IMR-90 (cell line): ENCODE data around the gene FOXA2. TPM values are rescaled to one million over a fixed set of nuclear protein-coding genes. Genes with fewer than 3 reads are reported as not detected.

ENCODE experiments used
- ATAC-seq: fragments of 200-7000 bp; cut with Tn5 transposase; 2 replicates; pipeline ENCODE4 v1.9.1; 2020; ENCODE audit warnings: low read depth, mild to moderate bottlenecking, moderate library complexity
- BruUV-seq: library from RNA; stranded (reverse); fragments of 400-500 nt; replicated peaks from 2 replicates; lab custom pipeline; 2021; lab: Mats Ljungman, UMichigan
- CTCF ChIA-PET: fragments of 300-600 bp; formaldehyde crosslinking; extraction: SDS; loops from one replicate; lab custom pipeline; 2021; ENCODE audit warnings: antibody characterized with exemption; lab: Yijun Ruan, JAX
- POLR2A ChIA-PET: fragments of 300-600 bp; sonication (Branson Sonifier 250); formaldehyde crosslinking; loops from one replicate; lab custom pipeline; 2022; ENCODE audit warnings: antibody characterized with exemption; ENCODE audit not compliant: unreplicated experiment; lab: Charles Lee
- DNase-seq: peaks from one replicate; pipeline ENCODE4 v3.0.0; 2013
- H2AFZ ChIP-seq: replicated peaks from 2 replicates; pipeline ENCODE3; 2013; ENCODE audit warnings: low read length, mild to moderate bottlenecking; ENCODE audit not compliant: poor library complexity
- H2AK5ac ChIP-seq: 2 replicates; pipeline ENCODE4 v1.6.1; 2013; ENCODE audit warnings: low read depth, low read length, inconsistent platforms
- H2AK9ac ChIP-seq: replicated peaks from 2 replicates; pipeline ENCODE3; 2013; ENCODE audit warnings: mild to moderate bottlenecking, low read depth, low read length, moderate library complexity; ENCODE audit not compliant: poor library complexity
- H2BK120ac ChIP-seq: 2 replicates; pipeline ENCODE4 v1.6.1; 2013; ENCODE audit warnings: low read depth, low read length, inconsistent platforms
- H2BK15ac ChIP-seq: 3 replicates; pipeline ENCODE4 v1.6.1; 2013; ENCODE audit warnings: low read depth, low read length, inconsistent platforms
- H2BK20ac ChIP-seq: 2 replicates; pipeline ENCODE4 v1.6.1; 2013; ENCODE audit warnings: low read depth, mild to moderate bottlenecking, inconsistent platforms, low read length, moderate library complexity
- H2BK5ac ChIP-seq: 2 replicates; pipeline ENCODE4 v1.6.1; 2013; ENCODE audit warnings: mild to moderate bottlenecking, low read depth, low read length, inconsistent platforms; ENCODE audit not compliant: poor library complexity, severe bottlenecking
- H3K14ac ChIP-seq: replicated peaks from 2 replicates; pipeline ENCODE4 v1.6.1; 2013; ENCODE audit warnings: low read depth, low read length, inconsistent platforms
- H3K18ac ChIP-seq: 2 replicates; pipeline ENCODE4 v1.6.1; 2013; ENCODE audit warnings: low read depth, low read length, control low read depth
- H3K23ac ChIP-seq: 2 replicates; pipeline ENCODE4 v1.6.1; 2013; ENCODE audit warnings: low read depth, low read length, inconsistent platforms
- H3K27ac ChIP-seq: 2 replicates; pipeline ENCODE4 v1.5.1; 2013; ENCODE audit warnings: mild to moderate bottlenecking, control low read depth, low read length; ENCODE audit not compliant: insufficient read depth
- H3K27me3 ChIP-seq: 2 replicates; pipeline ENCODE4 v1.6.1; 2013; ENCODE audit warnings: low read length; ENCODE audit not compliant: control insufficient read depth, insufficient read depth
- H3K36me3 ChIP-seq: 2 replicates; pipeline ENCODE4 v1.6.1; 2013; ENCODE audit warnings: low read length, mixed read lengths; ENCODE audit not compliant: control insufficient read depth, insufficient read depth
- H3K4ac ChIP-seq: 2 replicates; pipeline ENCODE4 v1.6.1; 2013; ENCODE audit warnings: low read depth, low read length, inconsistent platforms
- H3K4me1 ChIP-seq: 2 replicates; pipeline ENCODE4 v1.6.1; 2013; ENCODE audit warnings: low read length, mixed read lengths; ENCODE audit not compliant: control insufficient read depth, insufficient read depth
- H3K4me2 ChIP-seq: 2 replicates; pipeline ENCODE4 v1.6.1; 2013; ENCODE audit warnings: low read depth, mild to moderate bottlenecking, control low read depth, low read length, moderate library complexity
- H3K4me3 ChIP-seq: 2 replicates; pipeline ENCODE4 v1.5.1; 2013; ENCODE audit warnings: low read depth, mild to moderate bottlenecking, control low read depth, low read length, moderate library complexity; ENCODE audit not compliant: insufficient read depth
- H3K56ac ChIP-seq: 2 replicates; pipeline ENCODE4 v1.6.1; 2013; ENCODE audit warnings: low read length, inconsistent platforms; ENCODE audit not compliant: insufficient read depth; ENCODE audit errors: extremely low read depth
- H3K79me1 ChIP-seq, 2 experiments: 2 replicates each; pipeline ENCODE4 v1.6.1; 2013; ENCODE audit warnings: low read length in 2 of 2, inconsistent platforms in 1 of 2, low read depth in 1 of 2
- H3K9ac ChIP-seq: 2 replicates; pipeline ENCODE4 v1.6.1; 2013; ENCODE audit warnings: low read depth, low read length, control low read depth
- H3K9me1 ChIP-seq: 2 replicates; pipeline ENCODE4 v1.6.1; 2013; ENCODE audit warnings: low read length, inconsistent platforms; ENCODE audit not compliant: insufficient read depth
- H3K9me3 ChIP-seq: 2 replicates; pipeline ENCODE4 v1.6.1; 2013; ENCODE audit warnings: low read length; ENCODE audit not compliant: control insufficient read depth, insufficient read depth
- H4K20me1 ChIP-seq: 2 replicates; pipeline ENCODE4 v1.6.1; 2013; ENCODE audit warnings: low read length, inconsistent platforms; ENCODE audit not compliant: insufficient read depth
- H4K5ac ChIP-seq: 2 replicates; pipeline ENCODE4 v1.6.1; 2013; ENCODE audit warnings: mild to moderate bottlenecking, low read depth, low read length, control low read depth
- H4K8ac ChIP-seq, 2 experiments: 2 replicates each; pipeline ENCODE4 v1.6.1; 2013; ENCODE audit warnings: low read depth in 2 of 2, low read length in 2 of 2, control low read depth in 1 of 2, inconsistent platforms in 1 of 2
- H4K91ac ChIP-seq: 2 replicates; pipeline ENCODE4 v1.6.1; 2013; ENCODE audit warnings: low read depth, low read length, inconsistent platforms; ENCODE audit not compliant: insufficient read depth
- BHLHE40 ChIP-seq: fragments of 150-350 bp; IDR thresholded peaks from 2 replicates; pipeline ENCODE4 v1.6.1; 2016; ENCODE audit warnings: mild to moderate bottlenecking, low read depth, low read length
- CEBPB ChIP-seq: IDR thresholded peaks from 2 replicates; pipeline ENCODE4 v1.6.1; 2012; ENCODE audit warnings: low read depth, low read length, improper control_type of control experiment
- CHD1 ChIP-seq: IDR thresholded peaks from 2 replicates; pipeline ENCODE4 v1.6.1; 2012; ENCODE audit warnings: low read depth, low read length, improper control_type of control experiment
- ELK1 ChIP-seq: fragments of 150-350 bp; IDR thresholded peaks from 2 replicates; pipeline ENCODE4 v1.6.1; 2016; ENCODE audit warnings: low read depth, mild to moderate bottlenecking, low read length, moderate library complexity, borderline replicate concordance
- FOS ChIP-seq: fragments of 150-350 bp; IDR thresholded peaks from 2 replicates; pipeline ENCODE4 v1.6.1; 2016; ENCODE audit warnings: low read depth, low read length
- MAZ ChIP-seq: IDR thresholded peaks from 2 replicates; pipeline ENCODE4 v1.6.1; 2012; ENCODE audit warnings: low read depth, mild to moderate bottlenecking, low read length, improper control_type of control experiment, moderate library complexity, borderline replicate concordance
- MXI1 ChIP-seq: IDR thresholded peaks from 2 replicates; pipeline ENCODE4 v1.6.1; 2012; ENCODE audit warnings: low read depth, mild to moderate bottlenecking, low read length, moderate library complexity, borderline replicate concordance
- NFE2L2 ChIP-seq: fragments of 150-350 bp; IDR thresholded peaks from 2 replicates; pipeline ENCODE4 v1.6.1; 2016; ENCODE audit warnings: low read depth, mild to moderate bottlenecking, low read length
- POLR2A ChIP-seq: IDR thresholded peaks from 2 replicates; pipeline ENCODE4 v1.6.1; 2012; ENCODE audit warnings: mild to moderate bottlenecking, low read depth, low read length
- RAD21 ChIP-seq: IDR thresholded peaks from 2 replicates; pipeline ENCODE4 v1.6.1; 2012; ENCODE audit warnings: low read length, improper control_type of control experiment
- RCOR1 ChIP-seq: IDR thresholded peaks from 2 replicates; pipeline ENCODE4 v1.6.1; 2012; ENCODE audit warnings: mild to moderate bottlenecking, low read length, improper control_type of control experiment; ENCODE audit not compliant: insufficient replicate concordance
- RFX5 ChIP-seq: IDR thresholded peaks from 2 replicates; pipeline ENCODE4 v1.8.0; 2012; ENCODE audit warnings: low read depth, mild to moderate bottlenecking, low read length, moderate library complexity
- SMC3 ChIP-seq: fragments of 150-350 bp; IDR thresholded peaks from 2 replicates; pipeline ENCODE4 v1.6.1; 2016; ENCODE audit warnings: low read depth, mild to moderate bottlenecking, antibody characterized with exemption, low read length, moderate library complexity
- USF2 ChIP-seq: fragments of 150-350 bp; IDR thresholded peaks from 2 replicates; pipeline ENCODE4 v1.6.1; 2017; ENCODE audit warnings: mild to moderate bottlenecking, antibody characterized with exemption, low read length, low read depth
- WGBS, 2 experiments: methylation state at CpG; one replicate each; pipeline versions ENCODE4 v1.1.5 to v1.1.7; 2013; ENCODE audit warnings: missing lambda C conversion rate in 2 of 2; ENCODE audit not compliant: insufficient read length in 1 of 2; ENCODE audit errors: extremely low coverage in 2 of 2; 5-methylcytosine and 5-hydroxymethylcytosine counted together
- dilution Hi-C: fragments of 300-500 bp; cut with HindIII; formaldehyde crosslinking; loops from one replicate; pipeline ENCODE4 v1.14.3; 2018; ENCODE audit warnings: low sequenced_read_pairs; ENCODE audit not compliant: unreplicated experiment
- in situ Hi-C: fragments of 300-500 bp; cut with MboI; formaldehyde crosslinking; loops from 3 replicates; pipeline ENCODE4 v1.14.3; 2019; ENCODE audit warnings: low sequenced_read_pairs, inconsistent platforms, mixed read lengths
- intact Hi-C: fragments of 100-400 bp; cut with micrococcal nuclease; formaldehyde crosslinking; loops from 2 replicates; pipeline ENCODE4 v1.10.0; 2022
- polyA plus RNA-seq, 3 experiments: library from polyadenylated mRNA; depleted of rRNA; stranded (reverse); fragments of >200 nt; gene quantifications; 2 replicates each; pipeline ENCODE4 v1.2.3, GENCODE V29; 2012; ENCODE audit warnings: low replicate concordance in 1 of 3
- total RNA-seq: library from RNA; depleted of rRNA; stranded (reverse); fragments of >200 nt; gene quantifications from 2 replicates; pipeline ENCODE4 v1.2.3, GENCODE V29; 2012
- TF ChIP-seq, protein P1 (sequence below): conservative IDR thresholded peaks from 2 replicates; pipeline ENCODE4 v1.5.1; 2012; ENCODE audit warnings: mild to moderate bottlenecking, low read depth, low read length, improper control_type of control experiment

Gene FOXA2
- total and polyA plus RNA-seq, 2 of the 4 experiments (the other 2 are of a cell fraction): not detected

GRCh38 chr20:22616551-22616950, 32.2 kb upstream of the FOXA2 start:
- no CpG with 5 or more reads among the region's 3 CpGs for WGBS, 2 experiments
- Histone ChIP-seq H2BK5ac (no peak overlapping the region), H3K79me1 (no peaks in the 10 kb centered on the region), H3K4me3 (no peak overlapping the region), H3K27me3 (no peaks in the 10 kb centered on the region), H3K9ac (no peak overlapping the region), H4K20me1 (no peaks in the 10 kb centered on the region), H3K56ac (no peak overlapping the region), H3K9me1 (no peaks in the 10 kb centered on the region), H3K23ac (no peak overlapping the region), H2AK9ac (no peak overlapping the region), H2AK5ac (no peak overlapping the region), H2BK15ac (no peak overlapping the region), H3K4me2 (no peak overlapping the region), H2BK120ac (no peak overlapping the region), H4K8ac (no peak overlapping the region), H3K27ac (no peak overlapping the region), H3K4me1 (no peaks in the 10 kb centered on the region), H3K14ac (no peak overlapping the region), H3K9me3 (no peaks in the 10 kb centered on the region), H3K18ac (no peak overlapping the region), H2BK20ac (no peak overlapping the region), H3K4ac (no peak overlapping the region), H2AFZ (no peak overlapping the region), H3K36me3 (no peaks in the 10 kb centered on the region), H4K91ac (no peak overlapping the region), H4K5ac (no peak overlapping the region)
- TF ChIP-seq CEBPB: no peak
- TF ChIP-seq MXI1: no peak
- no peak for TF ChIP-seq FOS
- TF ChIP-seq RAD21: no peak
- no peak for TF ChIP-seq USF2
- no peak for TF ChIP-seq POLR2A
- no peak for TF ChIP-seq MAZ
- TF ChIP-seq, protein P1, sequence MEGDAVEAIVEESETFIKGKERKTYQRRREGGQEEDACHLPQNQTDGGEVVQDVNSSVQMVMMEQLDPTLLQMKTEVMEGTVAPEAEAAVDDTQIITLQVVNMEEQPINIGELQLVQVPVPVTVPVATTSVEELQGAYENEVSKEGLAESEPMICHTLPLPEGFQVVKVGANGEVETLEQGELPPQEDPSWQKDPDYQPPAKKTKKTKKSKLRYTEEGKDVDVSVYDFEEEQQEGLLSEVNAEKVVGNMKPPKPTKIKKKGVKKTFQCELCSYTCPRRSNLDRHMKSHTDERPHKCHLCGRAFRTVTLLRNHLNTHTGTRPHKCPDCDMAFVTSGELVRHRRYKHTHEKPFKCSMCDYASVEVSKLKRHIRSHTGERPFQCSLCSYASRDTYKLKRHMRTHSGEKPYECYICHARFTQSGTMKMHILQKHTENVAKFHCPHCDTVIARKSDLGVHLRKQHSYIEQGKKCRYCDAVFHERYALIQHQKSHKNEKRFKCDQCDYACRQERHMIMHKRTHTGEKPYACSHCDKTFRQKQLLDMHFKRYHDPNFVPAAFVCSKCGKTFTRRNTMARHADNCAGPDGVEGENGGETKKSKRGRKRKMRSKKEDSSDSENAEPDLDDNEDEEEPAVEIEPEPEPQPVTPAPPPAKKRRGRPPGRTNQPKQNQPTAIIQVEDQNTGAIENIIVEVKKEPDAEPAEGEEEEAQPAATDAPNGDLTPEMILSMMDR: no peak
- no peak for TF ChIP-seq RCOR1
- TF ChIP-seq CHD1: no peak
- TF ChIP-seq RFX5: no peak
- no peak for TF ChIP-seq SMC3
- no peak for TF ChIP-seq BHLHE40
- no peak for TF ChIP-seq ELK1
- TF ChIP-seq NFE2L2: no peak
- ATAC-seq: no peak
- intact Hi-C loops (no loop called here), dilution Hi-C loops (no loop called here), in situ Hi-C loops (no loop called here)
- CTCF ChIA-PET: no interaction called here
- no TSS peak for BruUV-seq
- POLR2A ChIA-PET: no interaction called here
- no peak for DNase-seq
